Endothelial cell of umbilical vein (primary cell): ENCODE data around the gene RAB7A. TPM values are rescaled to one million over a fixed set of nuclear protein-coding genes. Genes with fewer than 3 reads are reported as not detected.

ENCODE experiments used
- BruUV-seq: library from RNA; stranded (reverse); fragments of 400-500 nt; replicated peaks from 2 replicates; lab custom pipeline; 2021; lab: Mats Ljungman, UMichigan
- CTCF ChIA-PET: fragments of 300-600, 350-600 bp; sonication (Branson Sonifier 250); formaldehyde crosslinking; loops from one replicate; lab custom pipeline; 2021; ENCODE audit warnings: antibody characterized with exemption, inconsistent platforms; lab: Charles Lee
- POLR2A ChIA-PET: fragments of 300-600, 350-600 bp; sonication (Branson Sonifier 250); formaldehyde crosslinking; loops from one replicate; lab custom pipeline; 2021; ENCODE audit warnings: antibody characterized with exemption, inconsistent platforms; lab: Charles Lee
- DNase-seq: peaks from one replicate; pipeline ENCODE4 v3.0.0-alpha.2; 2011; ENCODE audit warnings: low read depth, low spot score
- FAIRE-seq: peaks from 2 replicates; lab custom pipeline; 2011; peaks lifted over from hg19 to GRCh38; lab: Jason Lieb, UNC
- H2AFZ ChIP-seq: 2 replicates; pipeline ENCODE4 v1.6.0; 2012; ENCODE audit warnings: low read depth, low read length, control low read depth, inconsistent platforms
- H3K27ac ChIP-seq: 2 replicates; pipeline ENCODE4 v1.5.1; 2011; ENCODE audit warnings: low read depth, mild to moderate bottlenecking, control low read depth, low read length, moderate library complexity; ENCODE audit not compliant: insufficient read depth
- H3K27me3 ChIP-seq, 2 experiments: 2 replicates each; pipeline versions ENCODE4 v1.6.0 to v1.6.1; 2011; ENCODE audit warnings: low read length in 2 of 2, mixed read lengths in 1 of 2; ENCODE audit not compliant: control insufficient read depth in 2 of 2, insufficient read depth in 2 of 2
- H3K36me3 ChIP-seq, 2 experiments: 2 replicates in 1 of 2; 3 replicates in 1 of 2; pipeline ENCODE4 v1.5.1; 2011; ENCODE audit warnings: low read length in 2 of 2, mild to moderate bottlenecking in 1 of 2, moderate library complexity in 1 of 2; ENCODE audit not compliant: control insufficient read depth in 2 of 2, insufficient read depth in 2 of 2; ENCODE audit errors: extremely low read depth in 1 of 2
- H3K4me1 ChIP-seq: 3 replicates; pipeline ENCODE4 v1.5.1; 2011; ENCODE audit warnings: mild to moderate bottlenecking, low read length; ENCODE audit not compliant: control insufficient read depth, insufficient read depth; ENCODE audit errors: extremely low read depth
- H3K4me2 ChIP-seq: 2 replicates; pipeline ENCODE4 v1.6.1; 2011; ENCODE audit warnings: low read length, control low read depth, mixed read lengths; ENCODE audit not compliant: insufficient read depth
- H3K4me3 ChIP-seq, 3 experiments: fragments of 200-600 bp in 1 of 3; sonication (generic), shearing (Covaris generic) in 1 of 3; replicated peaks in 1 of 3; 2 replicates each; pipeline ENCODE4 v1.5.1; 2011 to 2016; ENCODE audit warnings: control low read depth in 3 of 3, low read length in 3 of 3, mild to moderate bottlenecking in 2 of 3, inconsistent platforms in 1 of 3, low read depth in 1 of 3, moderate library complexity in 1 of 3; ENCODE audit not compliant: insufficient read depth in 1 of 3
- H3K79me2 ChIP-seq: 2 replicates; pipeline ENCODE4 v1.6.0; 2012; ENCODE audit warnings: low read length, inconsistent platforms; ENCODE audit not compliant: control insufficient read depth, insufficient read depth
- H3K9ac ChIP-seq: replicated peaks from 2 replicates; pipeline ENCODE3; 2011; ENCODE audit warnings: low read length, control low read depth; ENCODE audit not compliant: insufficient read depth; ENCODE audit errors: extremely low read depth
- H3K9me1 ChIP-seq: replicated peaks from 3 replicates; pipeline ENCODE4 v1.6.0; 2011; ENCODE audit warnings: mild to moderate bottlenecking, low read length; ENCODE audit not compliant: control insufficient read depth, insufficient read depth; ENCODE audit errors: extremely low read depth
- H3K9me3 ChIP-seq: replicated peaks from 2 replicates; pipeline ENCODE4 v1.5.1; 2012; ENCODE audit warnings: low read length, inconsistent platforms; ENCODE audit not compliant: control insufficient read depth, insufficient read depth
- H4K20me1 ChIP-seq: replicated peaks from 2 replicates; pipeline ENCODE3; 2011; ENCODE audit warnings: mild to moderate bottlenecking, low read length; ENCODE audit not compliant: control insufficient read depth, insufficient read depth; ENCODE audit errors: extremely low read depth
- CTCF ChIP-seq, 2 donors: IDR thresholded peaks; 1 replicate in 1 of 2; 2 replicates in 1 of 2; pipeline ENCODE4 v1.5.1; 2011; ENCODE audit warnings: low read length in 2 of 2, mild to moderate bottlenecking in 2 of 2, moderate library complexity in 2 of 2, control low read depth in 1 of 2, inconsistent platforms in 1 of 2, low read depth in 1 of 2; ENCODE audit not compliant: insufficient read depth in 1 of 2; ENCODE audit errors: extremely low read depth in 1 of 2
- EZH2 ChIP-seq: IDR thresholded peaks from 2 replicates; pipeline ENCODE4 v1.6.1; 2012; ENCODE audit warnings: borderline replicate concordance, low read depth, mild to moderate bottlenecking, moderate library complexity, low read length, inconsistent platforms; ENCODE audit not compliant: severe bottlenecking
- FOS ChIP-seq: IDR thresholded peaks from 2 replicates; pipeline ENCODE4 v1.6.1; 2011; ENCODE audit warnings: mild to moderate bottlenecking, low read length, moderate library complexity, borderline replicate concordance; ENCODE audit not compliant: insufficient read depth
- GATA2 ChIP-seq: IDR thresholded peaks from 2 replicates; pipeline ENCODE4 v1.7.0; 2011; ENCODE audit warnings: low read depth, mild to moderate bottlenecking, moderate library complexity, mixed read lengths, low read length; ENCODE audit not compliant: insufficient read length, insufficient read depth
- JUN ChIP-seq: IDR thresholded peaks from 2 replicates; pipeline ENCODE4 v1.6.1; 2011; ENCODE audit warnings: borderline replicate concordance, low read depth; ENCODE audit not compliant: insufficient read length, insufficient read depth
- MAX ChIP-seq: IDR thresholded peaks from 2 replicates; pipeline ENCODE4 v1.6.1; 2011; ENCODE audit not compliant: insufficient read depth, insufficient read length
- MYC ChIP-seq: IDR thresholded peaks from one replicate; pipeline ENCODE4 v1.6.1; 2011; ENCODE audit warnings: mild to moderate bottlenecking, low read depth, low read length
- POLR2A ChIP-seq: IDR thresholded peaks from 2 replicates; pipeline ENCODE4 v1.6.1; 2012; ENCODE audit warnings: low read depth, mild to moderate bottlenecking, control low read depth, low read length
- POLR2AphosphoS5 ChIP-seq: IDR thresholded peaks from 2 replicates; pipeline ENCODE4 v1.6.1; 2012; ENCODE audit warnings: low read depth, mild to moderate bottlenecking, control low read depth, low read length, moderate library complexity; ENCODE audit not compliant: insufficient read depth
- dilution Hi-C: fragments of 300-500 bp; cut with MboI; formaldehyde crosslinking; loops from one replicate; pipeline ENCODE4 v1.15.0; 2019; ENCODE audit warnings: low sequenced_read_pairs; ENCODE audit not compliant: extremely low pct_ligation_motif_present
- intact Hi-C: fragments of 100-400 bp; cut with micrococcal nuclease; formaldehyde crosslinking; loops from one replicate; pipeline ENCODE4 v1.10.0; 2022
- polyA plus RNA-seq, 4 experiments: library from polyadenylated mRNA; depleted of rRNA in 3 of 4; stranded (reverse) in 3 of 4; unstranded in 1 of 4; fragments of >200 nt; gene quantifications; 2 replicates each; pipeline versions ENCODE4 v1.2.1 to v1.2.3, GENCODE V29; 2011 to 2012; ENCODE audit warnings: missing spikeins in 1 of 4
- total RNA-seq: library from RNA; stranded (reverse); gene quantifications from 2 replicates; pipeline ENCODE4 v1.2.3, GENCODE V29; 2021

The RAB7A gene
- total and polyA plus RNA-seq, 2 donors (not counting 3 experiments of a cell fraction or from before 2014, with no cell fraction given), result 243 to 262 TPM

- no peaks in the 10 kb centered on the region for H3K9me3 ChIP-seq
- ChIA-PET CTCF (no interaction called here), POLR2A (no interaction called here)
- H3K4me1 ChIP-seq, result peaks cover 3% of the 10 kb centered on the region
- no peak overlapping the region for H3K9ac ChIP-seq
- H3K27ac ChIP-seq, result no peak overlapping the region
- no TSS peak for BruUV-seq
- no peak overlapping the region for H3K4me2 ChIP-seq
- no peaks in the 10 kb centered on the region for H3K79me2 ChIP-seq
- H3K9me1 ChIP-seq, result no peaks in the 10 kb centered on the region
- DNase-seq (no peak), FAIRE-seq (no peak)
- TF ChIP-seq JUN, result no peak
- TF ChIP-seq GATA2, result no peak
- TF ChIP-seq FOS, result no peak
- TF ChIP-seq POLR2A, result no peak
- TF ChIP-seq MYC, result no peak
- TF ChIP-seq POLR2AphosphoS5, result no peak
- H3K4me3 ChIP-seq, result no peak overlapping the region
- peaks cover 5 to 11% of the 10 kb centered on the region in 2 experiments for H3K36me3 ChIP-seq
- no peaks in the 10 kb centered on the region for H3K27me3 ChIP-seq
- no peak overlapping the region for H2AFZ ChIP-seq
- dilution Hi-C loops (no loop called here), intact Hi-C loops (no loop called here)
- no peaks in the 10 kb centered on the region for H4K20me1 ChIP-seq
Measured at GRCh38 chr3:128818186-128818787, 92.3 kb downstream of the RAB7A start.

- CTCF ChIA-PET, result interaction anchor here (0.9 to 1.2 kb wide), 2 partner anchors 9 to 21 kb away, joined by 3 read pairs; no protein-coding TSS in a partner anchor
- no peak overlapping the region for H3K4me2 ChIP-seq
- POLR2A ChIA-PET, result no interaction called here
- dilution Hi-C loops, result no loop called here
- no peaks in the 10 kb centered on the region for H3K79me2 ChIP-seq
- no peaks in the 10 kb centered on the region for H3K4me1 ChIP-seq
- no peak overlapping the region for H2AFZ ChIP-seq
- no peaks in the 10 kb centered on the region for H3K9me1 ChIP-seq
- H3K27me3 ChIP-seq, result no peaks in the 10 kb centered on the region
- no peaks in the 10 kb centered on the region for H4K20me1 ChIP-seq
- H3K9me3 ChIP-seq, result no peaks in the 10 kb centered on the region
- TF ChIP-seq POLR2A (no peak), MAX (no peak), GATA2 (no peak), EZH2 (no peak), CTCF (IDR thresholded peaks at IDR 0.05; ENCODE audit: extremely low read depth in 1 of 2, insufficient read depth in 1 of 2, low read depth in 1 of 2, low read length in 2 of 2) (no peak), JUN (no peak), FOS (no peak), MYC (no peak), POLR2AphosphoS5 (no peak)
- DNase-seq (no peak), FAIRE-seq (no peak)
- H3K9ac ChIP-seq, result no peak overlapping the region
- H3K36me3 ChIP-seq, result peaks cover 3 to 5% of the 10 kb centered on the region in 2 experiments
- intact Hi-C loops, result no loop called here
- no peak overlapping the region for H3K27ac ChIP-seq
- H3K4me3 ChIP-seq, result no peak overlapping the region
- no TSS peak for BruUV-seq
Measured at GRCh38 chr3:128820252-128820839, 94.4 kb downstream of the RAB7A start.
